CD14-positive monocyte (primary cell): ENCODE results near the gene RAI1. TPM values are rescaled to one million over a fixed set of nuclear protein-coding genes. Genes with fewer than 3 reads are reported as not detected.

Source experiments
- DNase-seq, 3 donors: peaks; one replicate each; pipeline ENCODE4 v3.0.0-alpha.2; 2011 to 2022
- H2AFZ ChIP-seq: 2 replicates; pipeline ENCODE4 v1.6.0; 2012; ENCODE audit warnings: mild to moderate bottlenecking, low read depth, low read length, inconsistent platforms; ENCODE audit not compliant: insufficient read depth, poor library complexity, severe bottlenecking
- H3K27ac ChIP-seq, 2 donors: 1 replicate in 1 of 2; 2 replicates in 1 of 2; pipeline ENCODE4 v1.5.1; 2012 to 2013; ENCODE audit warnings: low read length in 2 of 2, control low read depth in 1 of 2, inconsistent platforms in 1 of 2, low read depth in 1 of 2, mild to moderate bottlenecking in 1 of 2
- H3K27me3 ChIP-seq, 2 donors: one replicate each; pipeline versions ENCODE4 v1.6.0 to v1.6.1; 2011 to 2013; ENCODE audit warnings: low read length in 2 of 2; ENCODE audit not compliant: control insufficient read depth in 2 of 2, insufficient read depth in 2 of 2
- H3K36me3 ChIP-seq, 2 donors: replicated peaks in 1 of 2; 1 replicate in 1 of 2; 2 replicates in 1 of 2; pipeline versions ENCODE4 v1.5.1 to v1.6.1; 2012 to 2013; ENCODE audit warnings: low read length in 2 of 2, control low read depth in 1 of 2, inconsistent platforms in 1 of 2, mild to moderate bottlenecking in 1 of 2; ENCODE audit not compliant: insufficient read depth in 2 of 2, control insufficient read depth in 1 of 2
- H3K4me1 ChIP-seq, 2 donors: 1 replicate in 1 of 2; 2 replicates in 1 of 2; pipeline versions ENCODE4 v1.5.1 to v1.6.1; 2012 to 2013; ENCODE audit warnings: low read length in 2 of 2, control low read depth in 1 of 2, inconsistent platforms in 1 of 2, mild to moderate bottlenecking in 1 of 2, moderate library complexity in 1 of 2; ENCODE audit not compliant: insufficient read depth in 2 of 2, control insufficient read depth in 1 of 2
- H3K4me2 ChIP-seq: replicated peaks from 2 replicates; pipeline ENCODE3; 2012; ENCODE audit warnings: low read length, moderate library complexity, mild to moderate bottlenecking; ENCODE audit not compliant: poor library complexity, severe bottlenecking; ENCODE audit errors: extremely low read depth
- H3K4me3 ChIP-seq, 3 experiments: fragments of 200-600 bp in 1 of 3; sonication (generic) in 1 of 3; replicated peaks in 1 of 3; 1 replicate in 2 of 3; 2 replicates in 1 of 3; pipeline ENCODE4 v1.5.1; 2011 to 2013; ENCODE audit warnings: low read length in 3 of 3, mild to moderate bottlenecking in 3 of 3, control low read depth in 2 of 3, low read depth in 2 of 3, inconsistent platforms in 1 of 3, moderate library complexity in 1 of 3
- H3K79me2 ChIP-seq: 2 replicates; pipeline ENCODE4 v1.6.0; 2012; ENCODE audit warnings: mild to moderate bottlenecking, control low read depth, inconsistent platforms, low read length, moderate library complexity; ENCODE audit not compliant: insufficient read depth
- H3K9ac ChIP-seq: 2 replicates; pipeline ENCODE4 v1.6.0; 2017; ENCODE audit warnings: low read length, mild to moderate bottlenecking; ENCODE audit not compliant: insufficient read depth, poor library complexity, severe bottlenecking
- H3K9me3 ChIP-seq, 2 donors: replicated peaks in 1 of 2; 1 replicate in 1 of 2; 2 replicates in 1 of 2; pipeline versions ENCODE4 v1.5.1 to v1.6.1; 2012 to 2013; ENCODE audit warnings: low read length in 2 of 2, control low read depth in 1 of 2; ENCODE audit not compliant: control insufficient read depth in 1 of 2, insufficient read depth in 1 of 2
- H4K20me1 ChIP-seq: 2 replicates; pipeline ENCODE4 v1.6.0; 2012; ENCODE audit warnings: mild to moderate bottlenecking, low read length, control low read depth, moderate library complexity; ENCODE audit not compliant: insufficient read depth
- H3K27ac Mint-ChIP-seq, 7 donors: one replicate each; pipeline ENCODE4 v1.8.0; 2020; ENCODE audit warnings: mild to moderate bottlenecking in 7 of 7, mixed read lengths in 7 of 7, moderate library complexity in 6 of 7, inconsistent platforms in 2 of 7
- H3K27me3 Mint-ChIP-seq, 3 donors: one replicate each; pipeline ENCODE4 v1.8.0; 2021 to 2022; ENCODE audit warnings: low read depth in 3 of 3, mild to moderate bottlenecking in 3 of 3, mixed read lengths in 3 of 3, moderate library complexity in 3 of 3, inconsistent platforms in 1 of 3
- H3K36me3 Mint-ChIP-seq, 2 donors: one replicate each; pipeline ENCODE4 v1.8.0; 2020; ENCODE audit warnings: mixed read lengths in 2 of 2, inconsistent platforms in 1 of 2, mild to moderate bottlenecking in 1 of 2
- H3K4me1 Mint-ChIP-seq: one replicate; pipeline ENCODE4 v1.8.0; 2020; ENCODE audit warnings: mild to moderate bottlenecking, mixed read lengths
- H3K4me3 Mint-ChIP-seq, 2 donors: one replicate each; pipeline ENCODE4 v1.8.0; 2020; ENCODE audit warnings: mild to moderate bottlenecking in 2 of 2, mixed read lengths in 2 of 2, moderate library complexity in 1 of 2
- H3K9me3 Mint-ChIP-seq, 7 donors: one replicate each; pipeline ENCODE4 v1.8.0; 2020 to 2022; ENCODE audit warnings: mixed read lengths in 7 of 7, mild to moderate bottlenecking in 6 of 7, moderate library complexity in 6 of 7, inconsistent platforms in 2 of 7
- CTCF ChIP-seq: fragments of 200-600 bp; IDR thresholded peaks from one replicate; pipeline ENCODE4 v1.8.0; 2022; ENCODE audit warnings: antibody characterized with exemption, mild to moderate bottlenecking
- WGBS: methylation state at CpG from one replicate; pipeline ENCODE4 v1.1.5; 2013; ENCODE audit warnings: missing lambda C conversion rate; ENCODE audit not compliant: insufficient coverage; 5-methylcytosine and 5-hydroxymethylcytosine counted together
- intact Hi-C, 2 donors: fragments of 100-400 bp; cut with micrococcal nuclease; formaldehyde crosslinking; loops; one replicate each; pipeline versions ENCODE4 v1.15.0 to v1.15.1; 2023
- polyA plus RNA-seq, 3 donors: library from polyadenylated mRNA; depleted of rRNA in 1 of 3; unstranded in 2 of 3; stranded (reverse) in 1 of 3; fragments of 300-500 nt in 2 of 3; fragments of >200 nt in 1 of 3; fragmentation: Illumina TruSeq in 2 of 3; gene quantifications; 1 replicate in 2 of 3; 2 replicates in 1 of 3; pipeline ENCODE4 v1.2.3, GENCODE V29; 2012 to 2021

The RAI1 gene
- polyA plus RNA-seq, 3 donors = 0.89 to 4.4 (median 1.5) TPM

GRCh38 chr17:17698869-17699351 is 17.7 kb downstream of the RAI1 start:
- WGBS = 87% methylated on average over 8 of the region's 8 CpGs
- Histone ChIP-seq H3K9me3 (no peaks in the 10 kb centered on the region), H3K79me2 (peaks cover 91% of the 10 kb centered on the region), H3K4me1 (peaks cover 11 to 27% of the 10 kb centered on the region in 2 donors), H2AFZ (no peak overlapping the region), H3K36me3 (no peaks in the 10 kb centered on the region), H3K27ac (no peak overlapping the region), H3K9ac (no peak overlapping the region), H3K4me3 (no peak overlapping the region), H3K27me3 (peaks cover 3 to 21% of the 10 kb centered on the region in 2 donors), H3K4me2 (no peak overlapping the region), H4K20me1 (peaks cover 75% of the 10 kb centered on the region)
- peaks cover 0 to 4% (median 0%) of the 10 kb centered on the region in 7 donors for H3K9me3 Mint-ChIP-seq
- H3K4me3 Mint-ChIP-seq = no peak overlapping the region
- H3K27ac Mint-ChIP-seq = no peak overlapping the region
- no peak for TF ChIP-seq CTCF
- DNase-seq = no peak
- intact Hi-C loops = loop anchor here in 1 of 2 donors (5.0 to 10.0 kb wide), 2 partner anchors 53 to 336 kb away; partner anchors contain the start of genes ATPAF2 and GID4
- H3K4me1 Mint-ChIP-seq = peaks cover 31% of the 10 kb centered on the region
- H3K36me3 Mint-ChIP-seq = peaks cover 18 to 28% of the 10 kb centered on the region in 2 donors
- H3K27me3 Mint-ChIP-seq = peaks cover 19 to 27% (median 21%) of the 10 kb centered on the region in 3 donors

- peak overlapping the region in 1 of 2 donors; percentile 63 for H3K4me3 Mint-ChIP-seq
- H3K27me3 Mint-ChIP-seq = peaks cover 19 to 27% (median 21%) of the 10 kb centered on the region in 3 donors
- Histone ChIP-seq H3K27me3 (peaks cover 3 to 21% of the 10 kb centered on the region in 2 donors), H3K9ac (no peak overlapping the region), H3K36me3 (no peaks in the 10 kb centered on the region), H3K79me2 (peaks cover 92% of the 10 kb centered on the region), H3K4me2 (no peak overlapping the region), H4K20me1 (peaks cover 81% of the 10 kb centered on the region), H3K9me3 (no peaks in the 10 kb centered on the region), H2AFZ (no peak overlapping the region), H3K4me3 (no peak overlapping the region), H3K4me1 (peaks cover 7 to 22% of the 10 kb centered on the region in 2 donors), H3K27ac (no peak overlapping the region)
- peaks cover 20 to 28% of the 10 kb centered on the region in 2 donors for H3K36me3 Mint-ChIP-seq
- peaks cover 0 to 4% (median 0%) of the 10 kb centered on the region in 7 donors for H3K9me3 Mint-ChIP-seq
- TF ChIP-seq CTCF = no peak
- intact Hi-C loops = loop anchor here in 1 of 2 donors (5.0 to 10.0 kb wide), 2 partner anchors 53 to 335 kb away; partner anchors contain the start of genes ATPAF2 and GID4
- H3K27ac Mint-ChIP-seq = no peak overlapping the region
- no peak for DNase-seq
- peaks cover 28% of the 10 kb centered on the region for H3K4me1 Mint-ChIP-seq
- 100% methylated on average over 3 of the region's 7 CpGs for WGBS
Measured at GRCh38 chr17:17699491-17699890, 18.2 kb downstream of the RAI1 start.
